Occipital lobe (tissue), 2 donors: ENCODE results near the gene TRAM2. TPM values are rescaled to one million over a fixed set of nuclear protein-coding genes. Genes with fewer than 3 reads are reported as not detected.

Experiments
- DNase-seq: peaks from one replicate; lab custom pipeline; 2025; lab: John Stamatoyannopoulos, UW
- total RNA-seq: library from RNA; depleted of rRNA; stranded (reverse); fragments of >200 nt; gene quantifications from one replicate; pipeline ENCODE4 v1.2.3, GENCODE V29; 2014

TRAM2 gene
- total RNA-seq, 1 donor from 2014 or later, result 1.6 TPM

GRCh38 chr6:52547647-52548352, 29.1 kb downstream of the TRAM2 start:
- DNase-seq, result no peak

GRCh38 chr6:52546678-52547077, 30.2 kb downstream of the TRAM2 start:
- DNase-seq, result no peak

GRCh38 chr6:52546192-52546591, 30.7 kb downstream of the TRAM2 start:
- no peak for DNase-seq

- no peak for DNase-seq
Observed at GRCh38 chr6:52545406-52546119, 31.3 kb downstream of the TRAM2 start.

GRCh38 chr6:52544602-52545405, 32.1 kb downstream of the TRAM2 start:
- no peak for DNase-seq

GRCh38 chr6:52543729-52544601, 32.9 kb downstream of the TRAM2 start:
- DNase-seq, result no peak

GRCh38 chr6:52543262-52543661, 33.6 kb downstream of the TRAM2 start:
- DNase-seq, result no peak

- no peak for DNase-seq
Observed at GRCh38 chr6:52541135-52541534, 35.7 kb downstream of the TRAM2 start.

- DNase-seq, result no peak
Observed at GRCh38 chr6:52540286-52540902, 36.5 kb downstream of the TRAM2 start.

- no peak for DNase-seq
Observed at GRCh38 chr6:52539607-52540006, 37.3 kb downstream of the TRAM2 start.

- DNase-seq, result no peak
Observed at GRCh38 chr6:52538901-52539354, 37.9 kb downstream of the TRAM2 start.

GRCh38 chr6:52538252-52538900, 38.5 kb downstream of the TRAM2 start:
- DNase-seq, result no peak

- no peak for DNase-seq
Observed at GRCh38 chr6:52537001-52537753, 39.7 kb downstream of the TRAM2 start.

- no peak for DNase-seq
Observed at GRCh38 chr6:52536424-52536916, 40.4 kb downstream of the TRAM2 start.

- DNase-seq, result no peak
Observed at GRCh38 chr6:52535711-52536423, 41.0 kb downstream of the TRAM2 start.

GRCh38 chr6:52534966-52535390, 41.9 kb downstream of the TRAM2 start:
- no peak for DNase-seq

- no peak for DNase-seq
Observed at GRCh38 chr6:52534363-52534762, 42.5 kb downstream of the TRAM2 start.

- DNase-seq, result no peak
Observed at GRCh38 chr6:52533491-52533890, 43.4 kb downstream of the TRAM2 start.

- no peak for DNase-seq
Observed at GRCh38 chr6:52532457-52532856, 44.4 kb downstream of the TRAM2 start.
